Measurements from ENCODE around the gene MACROD2.
A peak's percentile ranks its signal among the peaks of the same experiment; 100 is the strongest.

Gene MACROD2

DNA sequence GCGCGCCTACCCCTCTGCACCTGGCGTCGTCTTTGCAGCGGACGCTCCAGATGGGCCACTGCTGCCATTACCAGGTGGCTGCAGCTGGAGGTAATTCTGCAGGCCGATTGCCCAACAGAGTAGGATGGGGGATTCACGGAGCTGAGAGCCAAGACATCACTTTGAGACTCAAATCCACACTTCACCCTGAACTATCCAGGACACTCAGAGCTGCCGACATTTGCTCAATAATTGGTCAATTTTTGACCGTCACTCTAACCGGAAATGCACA, 1037.0 kb downstream of the MACROD2 start:
- TF ChIP-seq, protein P1, sequence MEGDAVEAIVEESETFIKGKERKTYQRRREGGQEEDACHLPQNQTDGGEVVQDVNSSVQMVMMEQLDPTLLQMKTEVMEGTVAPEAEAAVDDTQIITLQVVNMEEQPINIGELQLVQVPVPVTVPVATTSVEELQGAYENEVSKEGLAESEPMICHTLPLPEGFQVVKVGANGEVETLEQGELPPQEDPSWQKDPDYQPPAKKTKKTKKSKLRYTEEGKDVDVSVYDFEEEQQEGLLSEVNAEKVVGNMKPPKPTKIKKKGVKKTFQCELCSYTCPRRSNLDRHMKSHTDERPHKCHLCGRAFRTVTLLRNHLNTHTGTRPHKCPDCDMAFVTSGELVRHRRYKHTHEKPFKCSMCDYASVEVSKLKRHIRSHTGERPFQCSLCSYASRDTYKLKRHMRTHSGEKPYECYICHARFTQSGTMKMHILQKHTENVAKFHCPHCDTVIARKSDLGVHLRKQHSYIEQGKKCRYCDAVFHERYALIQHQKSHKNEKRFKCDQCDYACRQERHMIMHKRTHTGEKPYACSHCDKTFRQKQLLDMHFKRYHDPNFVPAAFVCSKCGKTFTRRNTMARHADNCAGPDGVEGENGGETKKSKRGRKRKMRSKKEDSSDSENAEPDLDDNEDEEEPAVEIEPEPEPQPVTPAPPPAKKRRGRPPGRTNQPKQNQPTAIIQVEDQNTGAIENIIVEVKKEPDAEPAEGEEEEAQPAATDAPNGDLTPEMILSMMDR (conservative IDR thresholded peaks at IDR 0.05; ENCODE audit: low read depth): no peak
- POLR2A ChIA-PET (ENCODE audit: low non-redundant PET): no interaction called here
- no peak for DNase-seq (ENCODE audit: low spot score)
- no peak overlapping the region for H3K27ac ChIP-seq
- CTCF ChIA-PET: no interaction called here

DNA sequence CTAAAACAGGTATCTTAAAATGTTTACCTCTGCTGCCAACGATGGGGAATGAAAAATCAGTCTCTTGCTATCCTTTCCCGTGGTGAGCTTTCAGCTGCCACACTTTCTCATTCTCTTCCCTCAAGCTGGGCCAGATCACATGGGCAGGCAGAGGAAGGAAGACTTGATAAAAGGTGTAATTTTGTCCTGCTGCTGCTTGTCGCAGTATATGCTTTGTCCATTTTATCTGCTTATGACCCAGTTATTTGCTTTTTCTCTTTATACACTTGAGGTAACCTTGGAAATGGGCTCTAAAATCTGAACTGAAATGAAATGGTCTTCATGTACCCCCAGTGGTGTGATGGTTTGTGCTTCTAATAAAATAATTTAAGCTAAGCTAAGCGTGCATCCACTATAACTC, 1038.0 kb downstream of the MACROD2 start:
- TF ChIP-seq, protein P1 (conservative IDR thresholded peaks at IDR 0.05; ENCODE audit: low read depth): no peak
- H3K27ac ChIP-seq: no peak overlapping the region
- DNase-seq (ENCODE audit: low spot score): no peak
- CTCF ChIA-PET: no interaction called here
- POLR2A ChIA-PET (ENCODE audit: low non-redundant PET): no interaction called here

DNA sequence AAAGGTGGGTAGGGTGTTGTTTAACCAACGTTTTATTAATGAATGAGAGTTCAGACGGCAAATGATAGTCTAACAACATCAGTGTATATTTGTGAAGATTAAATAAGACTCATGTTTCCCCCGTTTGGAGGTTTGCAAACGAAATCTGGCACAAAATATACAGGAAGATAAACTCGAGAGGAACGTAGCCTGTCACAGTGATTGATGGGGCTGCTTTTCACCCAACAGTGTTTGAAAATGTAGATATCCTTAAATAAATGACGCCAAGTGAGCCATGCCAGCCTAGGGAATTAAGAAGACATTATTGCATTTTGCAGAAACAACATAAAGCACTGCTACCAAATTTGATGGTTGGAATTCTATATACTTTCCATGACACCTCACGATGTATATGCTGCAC, 1038.6 kb downstream of the MACROD2 start:
- TF ChIP-seq, protein P1 (conservative IDR thresholded peaks at IDR 0.05; ENCODE audit: low read depth): no peak
- no peak overlapping the region for H3K27ac ChIP-seq
- ChIA-PET CTCF (no interaction called here), POLR2A (ENCODE audit: low non-redundant PET) (no interaction called here)
- no peak for DNase-seq (ENCODE audit: low spot score)

DNA sequence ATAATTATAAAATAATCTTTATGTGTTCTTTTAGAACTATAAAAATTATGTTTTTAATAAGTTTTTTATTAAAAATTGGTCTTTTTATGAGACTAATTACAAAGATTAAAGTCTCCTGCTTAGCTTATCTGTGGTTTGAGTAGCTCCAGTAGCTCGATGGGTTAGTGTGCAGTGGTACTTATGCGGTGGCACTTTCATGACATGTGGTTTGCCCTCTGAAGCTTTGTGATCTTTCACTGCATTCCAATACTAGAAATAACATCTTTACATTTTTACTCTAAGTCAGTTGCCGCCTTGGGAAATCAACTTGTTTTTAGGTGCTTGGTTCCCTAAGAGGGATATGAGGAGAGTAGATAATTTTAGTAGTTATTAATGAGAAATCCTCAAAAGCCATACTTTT, 1041.6 kb downstream of the MACROD2 start:
- no peak overlapping the region for H3K27ac ChIP-seq
- POLR2A ChIA-PET (ENCODE audit: low non-redundant PET): no interaction called here
- TF ChIP-seq, protein P1 (conservative IDR thresholded peaks at IDR 0.05; ENCODE audit: low read depth): no peak
- DNase-seq (ENCODE audit: low spot score): no peak
- CTCF ChIA-PET: interaction anchor here (0.7 kb wide), 1 partner anchor 9 kb away, joined by 5 read pairs; no protein-coding TSS in a partner anchor

DNA sequence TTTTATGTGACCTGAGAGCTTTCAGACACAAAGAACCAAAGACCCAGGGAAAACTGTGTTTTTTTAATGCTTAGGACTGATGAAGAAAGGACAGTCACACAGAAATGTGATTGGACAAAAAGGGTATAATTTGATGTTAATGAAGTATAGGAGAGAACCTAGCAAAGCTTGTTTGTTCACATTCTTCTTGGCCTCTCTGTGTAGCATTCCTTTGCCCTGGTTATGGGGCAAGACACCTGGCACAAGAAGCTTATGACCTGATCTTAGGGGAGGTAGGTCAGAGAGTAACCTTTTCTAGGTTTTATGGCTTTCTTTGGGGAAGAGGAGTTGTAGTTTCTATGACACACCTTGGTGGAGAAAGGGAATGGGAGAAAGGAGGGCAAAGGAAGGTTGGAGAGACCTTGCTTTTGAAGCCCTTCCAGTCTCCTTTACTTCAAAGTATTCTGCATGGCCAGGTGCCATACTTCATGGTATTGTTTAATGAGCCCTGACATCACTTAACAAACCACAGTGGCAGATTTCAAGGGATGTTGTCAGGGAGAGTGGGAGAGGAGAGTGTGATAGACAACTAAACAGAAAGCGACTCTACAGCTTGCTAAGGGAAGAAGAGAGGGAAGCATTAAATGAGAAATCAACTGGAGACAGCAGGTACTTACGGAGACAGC, 1043.9 kb downstream of the MACROD2 start:
- POLR2A ChIA-PET (ENCODE audit: low non-redundant PET): no interaction called here
- DNase-seq (ENCODE audit: low spot score): peak; percentile 29
- CTCF ChIA-PET: interaction anchor here (0.6 kb wide), 1 partner anchor 702 kb away, joined by 3 read pairs; the partner anchor contains the start of gene FLRT3
- TF ChIP-seq, protein P1 (conservative IDR thresholded peaks at IDR 0.05; ENCODE audit: low read depth): no peak
- no peak overlapping the region for H3K27ac ChIP-seq

DNA sequence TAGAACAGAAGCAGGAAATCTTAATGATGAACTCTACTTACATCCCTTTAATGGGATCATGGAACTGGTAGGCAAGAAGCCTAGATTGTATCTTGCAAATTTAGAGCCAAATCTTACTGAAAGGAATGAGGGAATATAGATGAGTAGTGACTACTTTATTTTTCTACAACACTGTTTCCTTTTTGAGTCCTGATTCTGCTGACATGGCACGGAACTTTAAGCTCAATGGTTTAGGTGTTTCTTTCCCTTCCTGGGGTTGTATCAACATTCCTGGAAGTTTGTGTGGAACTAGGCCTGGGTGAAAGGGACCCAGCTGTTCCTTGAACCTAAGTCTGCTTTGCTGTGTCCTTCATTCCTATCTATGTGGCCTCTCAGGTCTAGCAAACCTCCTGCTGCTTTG, 1047.4 kb downstream of the MACROD2 start:
- TF ChIP-seq, protein P1 (conservative IDR thresholded peaks at IDR 0.05; ENCODE audit: low read depth): no peak
- ChIA-PET POLR2A (ENCODE audit: low non-redundant PET) (no interaction called here), CTCF (no interaction called here)

DNA sequence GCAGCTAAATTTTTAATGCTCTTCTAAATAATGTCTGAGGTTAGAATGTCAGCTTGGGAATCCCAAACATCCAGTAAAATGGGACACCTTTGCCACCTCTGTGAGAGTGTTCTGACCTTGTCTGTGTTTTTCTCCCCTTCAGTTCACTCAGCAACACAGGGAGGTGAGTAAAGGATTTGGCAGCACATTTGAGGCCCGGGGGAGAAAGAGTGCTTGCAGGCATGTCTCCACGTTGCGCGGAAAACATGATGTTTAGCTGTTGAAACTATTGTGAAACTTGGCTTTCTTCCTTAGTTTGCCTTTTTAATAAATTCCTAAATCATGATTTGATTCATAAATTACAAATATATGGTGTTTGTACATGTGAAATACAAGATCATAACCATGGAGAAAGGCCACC, 1049.9 kb downstream of the MACROD2 start:
- no peak overlapping the region for H3K27ac ChIP-seq
- TF ChIP-seq, protein P1 (conservative IDR thresholded peaks at IDR 0.05; ENCODE audit: low read depth): no peak
- POLR2A ChIA-PET (ENCODE audit: low non-redundant PET): no interaction called here
- CTCF ChIA-PET: no interaction called here
- peak; percentile 55 for DNase-seq (ENCODE audit: low spot score)

More for the DNA sequence above, 1047.4 kb downstream of the MACROD2 start:
- no peak overlapping the region for H3K27ac ChIP-seq
- no peak for DNase-seq (ENCODE audit: low spot score)
